Measurements from ENCODE around the gene CAPN3.
"Not testable (repeated sequence)": the region's sequence is repeated elsewhere in the genome, so short reads cannot be mapped to it uniquely, and the experiment has no call there.

CAPN3 gene

GRCh38 chr15:42359249-42359648 lies at the start of gene CAPN3:
CAPN3 (plus strand) TSS chr15:42359501; CDS start chr15:42359806, 305 bp downstream.
- no peak for DNase-seq

- no peak for DNase-seq
Observed at GRCh38 chr15:42313463-42313862, 45.8 kb upstream of the CAPN3 start.

DNA sequence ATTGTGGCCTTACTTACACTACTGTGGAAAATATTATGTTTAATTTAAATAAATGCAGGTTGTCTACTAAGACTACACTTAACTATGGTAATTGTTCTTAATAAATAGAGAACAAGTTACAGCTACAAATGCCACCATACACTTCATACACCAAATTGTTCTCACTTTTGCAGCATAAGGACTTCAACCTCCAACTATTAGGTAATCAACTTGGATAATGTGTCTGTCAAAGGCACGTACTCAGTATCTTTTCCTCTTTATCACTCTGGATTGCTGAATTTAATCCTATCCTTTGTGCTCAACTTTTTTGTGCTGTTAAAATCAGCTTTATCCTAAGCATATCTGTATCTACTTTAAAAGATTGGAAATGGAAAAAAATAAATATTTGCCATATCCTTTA lies 44.5 kb upstream of the CAPN3 start:
- DNase-seq, result no peak

- no peak for DNase-seq
Observed at GRCh38 chr15:42315521-42315920, 43.8 kb upstream of the CAPN3 start.

GRCh38 chr15:42316282-42316805 lies 43.0 kb upstream of the CAPN3 start:
- not testable (repeated sequence) for DNase-seq

GRCh38 chr15:42319206-42319605 lies 40.1 kb upstream of the CAPN3 start:
- DNase-seq, result no peak

GRCh38 chr15:42324308-42324707 lies 35.0 kb upstream of the CAPN3 start:
- DNase-seq, result no peak

DNA sequence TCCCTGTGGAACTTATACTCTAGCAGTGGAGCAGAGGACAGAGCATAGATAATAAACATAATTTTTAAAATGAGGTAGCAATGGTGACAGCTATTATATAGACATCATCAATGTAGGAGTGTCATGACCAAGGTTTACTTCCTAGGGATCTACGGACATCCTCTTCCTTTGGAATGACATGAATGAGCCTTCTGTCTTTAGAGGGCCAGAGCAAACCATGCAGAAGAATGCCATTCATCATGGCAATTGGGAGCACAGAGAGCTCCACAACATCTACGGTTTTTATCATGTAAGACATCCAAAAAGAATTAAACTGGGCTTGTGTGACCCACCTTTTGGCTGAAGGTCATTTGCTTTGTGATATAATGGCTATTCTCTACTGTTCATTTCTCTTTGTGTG lies 30.1 kb upstream of the CAPN3 start:
- DNase-seq, result no peak

GRCh38 chr15:42329992-42330391 lies 29.3 kb upstream of the CAPN3 start:
- DNase-seq, result no peak

DNA sequence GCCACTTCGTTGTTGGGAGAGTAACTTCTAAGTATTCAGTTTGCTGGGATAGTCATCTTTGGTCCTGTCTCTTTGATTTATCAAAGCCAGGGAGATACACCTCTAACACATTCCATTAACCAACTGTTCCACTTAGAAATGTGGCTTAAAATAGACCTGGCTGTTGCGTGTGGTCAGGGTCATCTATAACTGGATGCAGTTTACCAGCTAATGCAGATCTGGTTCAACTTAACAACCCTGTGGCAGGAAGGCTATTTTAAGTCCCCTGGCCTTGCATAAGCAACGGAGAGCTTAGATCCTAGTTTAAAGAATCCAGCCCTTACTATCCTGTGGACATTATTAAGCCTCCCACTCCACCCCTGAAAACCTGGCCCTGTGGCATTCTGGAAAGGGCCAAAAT lies 28.1 kb upstream of the CAPN3 start:
- DNase-seq, result no peak

DNA sequence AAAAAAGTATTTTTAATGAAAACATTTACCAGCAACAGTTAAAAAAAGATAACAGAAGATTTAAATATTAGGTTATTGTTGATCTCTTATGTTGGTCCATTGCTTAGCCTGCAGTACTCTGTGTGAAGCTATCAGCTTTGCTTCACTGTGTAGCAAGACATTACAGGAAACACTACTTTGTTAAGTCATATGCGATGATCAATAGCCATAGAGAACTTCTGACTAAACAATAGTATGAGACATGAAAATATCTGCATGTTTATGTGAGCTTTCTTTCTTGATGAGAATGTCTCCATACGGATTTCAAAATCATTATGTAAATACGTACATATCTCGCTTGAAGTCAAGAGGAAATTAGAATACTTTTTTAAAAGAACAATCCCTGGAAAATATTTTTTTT lies 27.0 kb upstream of the CAPN3 start:
- DNase-seq, result no peak

- DNase-seq, result no peak
Observed at GRCh38 chr15:42335074-42335473, 24.2 kb upstream of the CAPN3 start.

DNA sequence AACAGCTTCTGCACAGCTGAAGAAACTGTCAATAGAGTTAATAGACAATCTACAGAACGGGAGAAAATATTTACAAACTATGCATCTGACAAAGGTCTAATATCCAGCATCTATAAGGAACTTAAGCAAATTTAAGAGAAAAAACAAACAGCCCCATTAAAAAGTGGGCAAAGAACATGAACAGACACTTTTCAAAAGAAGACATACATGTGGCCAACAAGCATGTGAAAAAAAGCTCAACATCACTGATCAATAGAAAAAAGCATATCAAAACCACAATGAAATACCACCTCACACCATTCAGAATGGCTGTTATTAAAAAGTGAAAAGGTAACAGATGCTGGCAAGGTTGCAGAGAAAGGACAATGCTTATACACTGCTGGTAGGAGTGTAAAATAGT lies 22.7 kb upstream of the CAPN3 start:
- not testable (repeated sequence) for DNase-seq

DNA sequence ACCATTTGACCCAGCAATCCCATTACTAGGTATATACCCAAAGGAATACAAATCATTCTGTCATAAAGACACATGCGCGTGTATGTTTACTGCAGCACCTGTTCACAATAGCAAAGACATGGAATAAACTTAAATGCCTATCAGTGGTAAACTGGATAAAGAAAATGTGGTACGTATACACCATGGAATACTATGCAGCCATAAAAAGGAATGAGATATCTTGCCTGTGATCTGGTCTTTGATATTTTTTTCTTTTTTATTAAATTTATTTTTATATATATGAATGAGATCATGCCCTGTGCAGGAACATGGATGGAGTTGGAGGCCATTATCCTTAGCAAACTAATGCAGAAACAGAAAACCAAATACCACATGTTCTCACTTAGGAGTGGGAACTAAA lies 22.2 kb upstream of the CAPN3 start:
- DNase-seq, result not testable (repeated sequence)

- DNase-seq, result no peak
Observed at GRCh38 chr15:42338500-42338899, 20.8 kb upstream of the CAPN3 start.

GRCh38 chr15:42343596-42344232 lies 15.6 kb upstream of the CAPN3 start:
- no peak for DNase-seq

DNA sequence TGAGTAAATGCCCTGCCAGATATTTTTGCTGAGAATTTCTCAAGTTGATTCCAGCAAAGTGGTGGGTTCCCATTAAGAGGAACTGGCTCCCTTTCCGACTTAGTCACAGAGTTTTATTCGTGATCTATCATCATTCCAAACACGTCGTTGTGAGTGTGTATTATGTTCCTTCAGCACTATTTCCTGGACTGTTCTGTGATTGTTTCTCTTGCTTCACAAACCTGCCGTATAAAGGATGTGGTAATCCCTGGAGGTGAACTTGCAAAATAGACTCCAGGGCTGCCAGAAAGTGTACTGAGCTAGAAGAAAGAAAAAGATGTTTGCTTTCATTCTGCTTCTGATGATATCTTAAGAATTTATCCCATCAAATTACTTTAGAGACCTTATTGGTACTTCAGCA lies 14.5 kb upstream of the CAPN3 start:
- DNase-seq, result no peak

GRCh38 chr15:42345504-42345903 lies 13.8 kb upstream of the CAPN3 start:
- no peak for DNase-seq

GRCh38 chr15:42348083-42348482 lies 11.2 kb upstream of the CAPN3 start:
- no peak for DNase-seq

DNA sequence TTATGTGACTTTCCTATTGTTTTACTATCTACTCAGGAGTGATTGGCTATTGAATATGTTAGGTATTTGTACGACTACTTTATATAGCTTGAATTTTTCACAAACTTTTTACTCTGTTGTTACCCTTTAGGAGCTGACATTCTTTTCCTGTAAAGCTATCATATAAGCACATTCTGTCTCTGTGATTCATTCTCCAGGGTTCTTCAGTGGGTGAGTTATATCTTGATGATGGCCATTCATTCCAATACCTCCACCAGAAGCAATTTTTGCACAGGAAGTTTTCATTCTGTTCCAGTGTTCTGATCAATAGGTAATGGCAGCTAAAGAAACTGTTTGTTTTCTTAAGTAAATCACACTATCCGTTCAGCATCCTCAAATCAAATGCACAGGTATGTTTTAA lies 10.1 kb upstream of the CAPN3 start:
- no peak for DNase-seq

DNA sequence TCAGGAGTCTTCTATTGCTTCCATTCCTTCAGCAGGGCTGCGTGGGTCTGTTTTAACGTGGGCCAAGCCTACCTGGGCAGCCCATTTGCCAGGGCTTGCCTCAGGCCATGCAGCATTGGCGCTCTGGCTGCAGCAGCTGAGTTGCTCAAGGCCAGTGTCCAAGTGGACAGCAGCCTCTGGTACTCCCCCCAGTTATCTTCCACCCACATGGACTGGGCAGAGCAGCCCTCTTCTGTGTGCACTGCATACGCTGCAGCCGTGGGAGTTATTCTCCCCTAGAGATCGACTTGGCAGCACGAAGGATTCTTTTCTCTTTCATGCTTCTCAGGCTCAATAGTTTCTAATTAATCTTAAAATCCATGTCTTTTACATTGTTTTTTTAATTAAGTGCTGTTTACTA lies 6.9 kb upstream of the CAPN3 start:
- no peak for DNase-seq

DNA sequence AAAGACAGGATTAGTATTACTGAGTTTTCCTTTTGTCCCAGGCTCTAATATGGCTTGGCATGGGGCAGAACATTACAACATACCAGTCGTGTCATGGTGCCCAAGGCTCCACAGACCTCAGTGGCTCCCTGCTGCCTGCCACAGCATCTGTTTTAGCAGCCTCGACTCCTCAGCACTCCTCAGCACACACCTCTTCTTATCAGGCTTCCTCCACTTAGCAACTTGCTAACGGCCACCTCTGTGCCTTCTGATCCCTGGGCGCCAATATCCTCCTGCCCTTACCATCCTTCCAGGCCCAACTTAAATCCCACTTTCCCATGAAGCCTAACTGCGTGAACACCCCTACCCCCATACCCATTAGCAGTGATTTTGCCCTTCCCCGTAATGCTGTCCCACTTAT lies 6.2 kb upstream of the CAPN3 start:
- DNase-seq, result no peak

DNA sequence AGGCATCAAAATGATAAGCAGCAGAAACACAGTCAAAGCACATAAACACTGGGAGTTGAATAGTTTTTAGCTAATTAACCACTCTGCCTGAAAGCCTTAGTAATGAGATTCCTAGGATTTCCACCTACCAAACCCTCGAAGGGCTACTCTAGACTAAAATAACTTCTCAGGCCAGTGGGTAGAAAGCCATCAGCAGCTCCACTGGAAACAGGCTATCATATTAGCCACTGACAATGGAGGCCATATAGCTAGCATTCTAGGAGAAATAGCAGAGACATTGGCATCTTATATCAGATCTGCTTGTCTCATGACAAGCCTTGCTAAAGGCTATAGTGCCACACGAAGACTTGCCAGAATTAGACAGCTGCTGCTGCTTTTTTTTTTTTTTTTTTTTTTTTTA lies 4.5 kb upstream of the CAPN3 start:
- no peak for DNase-seq

DNA sequence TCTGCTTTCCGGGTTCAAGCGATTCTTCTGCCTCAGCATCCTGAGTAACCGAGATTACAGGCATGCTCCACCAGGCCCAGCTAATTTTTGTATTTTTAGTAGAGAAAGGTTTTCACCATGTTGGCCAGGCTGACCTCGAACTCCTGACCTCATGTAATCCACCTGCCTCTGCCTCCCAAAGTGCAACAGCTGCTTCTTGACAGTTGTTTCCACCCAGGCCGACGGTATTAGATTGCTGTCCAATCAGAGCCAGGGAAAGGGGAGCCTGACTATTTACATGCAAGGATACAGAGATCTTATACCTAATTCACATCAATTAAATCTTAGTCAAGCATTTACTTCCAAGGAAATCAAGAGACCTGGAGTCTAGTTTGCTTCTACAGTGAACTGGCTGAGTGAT lies 4.0 kb upstream of the CAPN3 start:
- no peak for DNase-seq

DNA sequence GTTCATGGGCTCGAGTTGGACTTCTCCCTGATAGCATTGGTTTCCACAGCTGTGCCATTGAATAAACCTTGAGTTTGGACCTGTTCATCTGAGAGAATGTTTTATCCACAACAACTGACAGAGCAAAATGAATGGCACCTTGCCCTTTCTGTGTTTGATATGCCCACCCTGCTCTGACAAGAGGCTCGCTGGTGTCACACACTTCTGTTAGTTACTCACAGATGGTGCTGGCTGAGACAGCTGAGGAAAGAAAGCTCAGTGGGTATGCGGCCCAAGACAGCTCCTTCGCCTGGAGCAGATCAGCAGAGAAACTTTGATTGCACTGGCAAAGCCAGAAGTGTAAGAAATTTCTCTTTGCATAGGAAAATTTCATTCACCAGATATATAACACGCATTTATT lies 2.5 kb upstream of the CAPN3 start:
- no peak for DNase-seq
